Uterus (tissue), 4 donors: ENCODE data around the gene RAB39A. TPM values are rescaled to one million over a fixed set of nuclear protein-coding genes. Genes with fewer than 3 reads are reported as not detected.

ENCODE experiments used
- DNase-seq, 2 donors: peaks; one replicate each; pipeline ENCODE4 v3.0.0-alpha.2; 2019 to 2020
- H3K27ac ChIP-seq, 2 donors: fragments of 200-600 bp; sonication (generic); 1 replicate in 1 of 2; 2 replicates in 1 of 2; pipeline ENCODE4 v1.5.1; 2016 to 2018
- H3K27me3 ChIP-seq, 2 donors: fragments of 200-600 bp; sonication (generic); one replicate each; pipeline ENCODE4 v1.5.1; 2018 to 2019; ENCODE audit warnings: control low read depth in 1 of 2
- H3K36me3 ChIP-seq, 2 donors: fragments of 200-600 bp; sonication (generic); one replicate each; pipeline ENCODE4 v1.5.1; 2019; ENCODE audit warnings: control low read depth in 1 of 2
- H3K4me1 ChIP-seq, 2 donors: fragments of 200-600 bp; sonication (generic); one replicate each; pipeline ENCODE4 v1.5.1; 2018 to 2019; ENCODE audit warnings: control low read depth in 1 of 2
- H3K4me3 ChIP-seq, 2 donors: fragments of 200-600 bp; sonication (generic); 1 replicate in 1 of 2; 2 replicates in 1 of 2; pipeline ENCODE4 v1.5.1; 2018 to 2019; ENCODE audit warnings: mild to moderate bottlenecking in 1 of 2
- H3K9me3 ChIP-seq, 2 donors: fragments of 200-600 bp; sonication (generic); one replicate each; pipeline ENCODE4 v1.5.1; 2019; ENCODE audit warnings: control low read depth in 1 of 2
- POLR2A ChIP-seq, 2 donors: fragments of 450-650 bp; IDR thresholded peaks; one replicate each; pipeline ENCODE4 v1.6.1; 2016; ENCODE audit warnings: antibody characterized with exemption in 2 of 2, mild to moderate bottlenecking in 1 of 2, moderate library complexity in 1 of 2
- intact Hi-C: fragments of 100-400 bp; cut with DNase I; formaldehyde crosslinking; loops from one replicate; pipeline ENCODE4 v1.15.1; 2023; ENCODE audit warnings: low total_unique reads
- total RNA-seq, 4 donors: library from RNA; depleted of rRNA in 3 of 4; stranded (reverse); fragments of >200 nt in 3 of 4; gene quantifications; one replicate each; pipeline versions ENCODE4 v1.1.0 to v1.2.4, GENCODE V29; 2014 to 2023
- TF ChIP-seq, protein P1 (sequence below), 4 experiments: fragments of 200-600 bp in 2 of 4; fragments of 450-650 bp in 2 of 4; sonication (generic) in 2 of 4; IDR thresholded peaks; one replicate each; pipeline ENCODE4 v1.5.1; 2016 to 2019; ENCODE audit warnings: antibody characterized with exemption in 4 of 4, mild to moderate bottlenecking in 2 of 4, moderate library complexity in 1 of 4
- donor health status: DM: yes; HTN: yes; CAD: no.

RAB39A gene
- total RNA-seq, 4 donors from 2014 or later = 0.26 to 3.9 (median 0.79) TPM; not detected in 1

GRCh38 chr11:107988397-107989158 lies 60.3 kb downstream of the RAB39A start:
- Histone ChIP-seq H3K27me3 (no peaks in the 10 kb centered on the region), H3K27ac (no peak overlapping the region), H3K9me3 (no peaks in the 10 kb centered on the region), H3K4me3 (no peak overlapping the region), H3K36me3 (no peaks in the 10 kb centered on the region), H3K4me1 (no peaks in the 10 kb centered on the region)
- no peak for DNase-seq
- TF ChIP-seq POLR2A (IDR thresholded peaks at IDR 0.05) = no peak
- intact Hi-C loops = no loop called here

GRCh38 chr11:107991868-107992414 lies 63.7 kb downstream of the RAB39A start:
- intact Hi-C loops = no loop called here
- H3K4me3 ChIP-seq = no peak overlapping the region
- H3K9me3 ChIP-seq = no peaks in the 10 kb centered on the region
- no peaks in the 10 kb centered on the region for H3K27me3 ChIP-seq
- no peak overlapping the region for H3K27ac ChIP-seq
- no peaks in the 10 kb centered on the region for H3K36me3 ChIP-seq
- no peaks in the 10 kb centered on the region for H3K4me1 ChIP-seq
- TF ChIP-seq, protein P1, sequence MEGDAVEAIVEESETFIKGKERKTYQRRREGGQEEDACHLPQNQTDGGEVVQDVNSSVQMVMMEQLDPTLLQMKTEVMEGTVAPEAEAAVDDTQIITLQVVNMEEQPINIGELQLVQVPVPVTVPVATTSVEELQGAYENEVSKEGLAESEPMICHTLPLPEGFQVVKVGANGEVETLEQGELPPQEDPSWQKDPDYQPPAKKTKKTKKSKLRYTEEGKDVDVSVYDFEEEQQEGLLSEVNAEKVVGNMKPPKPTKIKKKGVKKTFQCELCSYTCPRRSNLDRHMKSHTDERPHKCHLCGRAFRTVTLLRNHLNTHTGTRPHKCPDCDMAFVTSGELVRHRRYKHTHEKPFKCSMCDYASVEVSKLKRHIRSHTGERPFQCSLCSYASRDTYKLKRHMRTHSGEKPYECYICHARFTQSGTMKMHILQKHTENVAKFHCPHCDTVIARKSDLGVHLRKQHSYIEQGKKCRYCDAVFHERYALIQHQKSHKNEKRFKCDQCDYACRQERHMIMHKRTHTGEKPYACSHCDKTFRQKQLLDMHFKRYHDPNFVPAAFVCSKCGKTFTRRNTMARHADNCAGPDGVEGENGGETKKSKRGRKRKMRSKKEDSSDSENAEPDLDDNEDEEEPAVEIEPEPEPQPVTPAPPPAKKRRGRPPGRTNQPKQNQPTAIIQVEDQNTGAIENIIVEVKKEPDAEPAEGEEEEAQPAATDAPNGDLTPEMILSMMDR (IDR thresholded peaks at IDR 0.05) = no peak
- DNase-seq = no peak

DNA sequence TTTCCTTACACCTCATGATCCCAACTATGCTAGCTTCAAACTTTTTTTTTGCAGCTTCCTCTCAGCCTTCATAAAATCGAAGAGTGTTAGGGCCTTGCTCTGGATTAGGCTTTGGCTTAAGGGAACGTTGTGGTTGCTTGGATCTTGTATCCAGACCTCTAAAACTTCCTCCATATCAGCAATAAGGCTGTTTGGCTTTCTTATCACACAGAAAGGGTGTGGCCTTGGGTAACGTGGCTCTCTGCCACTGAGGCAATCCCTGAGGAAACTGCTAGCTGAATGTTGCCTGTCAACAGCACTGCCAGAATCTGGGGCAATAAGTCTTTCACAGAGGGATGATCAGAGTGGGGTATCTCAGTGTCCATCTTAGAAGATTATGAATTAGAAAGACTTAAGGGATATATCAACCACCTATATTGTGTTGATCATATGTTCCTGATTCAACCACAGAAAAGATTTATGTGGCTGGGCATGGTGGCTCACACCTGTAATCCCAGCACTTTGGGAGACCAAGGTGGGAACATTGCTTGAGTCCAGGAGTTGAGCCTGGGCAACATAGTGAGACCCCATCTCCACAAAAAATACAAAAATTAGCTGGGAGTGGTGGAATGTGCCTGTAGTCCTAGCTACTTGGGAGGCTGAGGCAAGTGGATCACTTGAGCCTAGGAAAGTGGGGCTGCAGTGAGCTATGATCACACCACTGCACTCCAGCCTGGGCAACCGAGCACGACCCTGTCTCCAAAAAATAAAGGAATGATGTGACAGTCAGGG lies 67.9 kb downstream of the RAB39A start:
- intact Hi-C loops = no loop called here
- Histone ChIP-seq H3K4me1 (no peaks in the 10 kb centered on the region), H3K27ac (no peak overlapping the region), H3K36me3 (no peaks in the 10 kb centered on the region), H3K4me3 (no peak overlapping the region), H3K9me3 (no peaks in the 10 kb centered on the region), H3K27me3 (no peaks in the 10 kb centered on the region)
- no peak for DNase-seq
- no peak for TF ChIP-seq POLR2A (IDR thresholded peaks at IDR 0.05)
- TF ChIP-seq, protein P1 (IDR thresholded peaks at IDR 0.05) = no peak

DNA sequence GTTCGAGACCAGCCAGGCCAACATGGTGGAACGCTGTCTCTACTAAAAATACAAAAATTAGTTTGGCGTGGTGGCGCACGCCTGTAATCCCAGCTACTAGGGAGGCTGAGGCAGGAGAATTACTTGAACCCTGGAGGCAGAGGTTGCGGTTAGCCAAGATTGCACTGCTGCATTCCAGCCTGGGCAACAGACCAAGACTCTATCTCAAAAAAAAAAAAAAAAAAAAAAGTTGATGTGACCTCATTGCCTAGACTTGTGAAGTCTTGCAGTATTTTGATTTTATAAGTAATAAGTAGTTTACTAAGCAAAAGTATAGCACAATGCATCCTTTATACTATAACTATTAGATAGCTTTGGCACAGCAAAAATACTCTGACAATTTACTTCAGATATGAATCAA lies 70.5 kb downstream of the RAB39A start:
- H3K4me1 ChIP-seq = no peaks in the 10 kb centered on the region
- intact Hi-C loops = no loop called here
- no peaks in the 10 kb centered on the region for H3K27me3 ChIP-seq
- no peak overlapping the region for H3K4me3 ChIP-seq
- no peaks in the 10 kb centered on the region for H3K9me3 ChIP-seq
- no peak for DNase-seq
- no peaks in the 10 kb centered on the region for H3K36me3 ChIP-seq
- TF ChIP-seq POLR2A (IDR thresholded peaks at IDR 0.05) = no peak
- TF ChIP-seq, protein P1 (IDR thresholded peaks at IDR 0.05) = no peak
- no peak overlapping the region for H3K27ac ChIP-seq

- no peak overlapping the region for H3K4me3 ChIP-seq
- no peak for TF ChIP-seq POLR2A (IDR thresholded peaks at IDR 0.05)
- TF ChIP-seq, protein P1 (IDR thresholded peaks at IDR 0.05) = peak in 2 of 4 experiments; percentile 6 to 18
- no peaks in the 10 kb centered on the region for H3K27me3 ChIP-seq
- H3K27ac ChIP-seq = no peak overlapping the region
- H3K4me1 ChIP-seq = no peaks in the 10 kb centered on the region
- intact Hi-C loops = no loop called here
- H3K36me3 ChIP-seq = no peaks in the 10 kb centered on the region
- DNase-seq = no peak
- no peaks in the 10 kb centered on the region for H3K9me3 ChIP-seq
Measured at GRCh38 chr11:107999759-108000455, 71.7 kb downstream of the RAB39A start.
